Smooth muscle cell (in vitro differentiated cells): Measurements from ENCODE around the gene MRPS2. TPM values are rescaled to one million over a fixed set of nuclear protein-coding genes. Genes with fewer than 3 reads are reported as not detected.

Experiments
- DNase-seq: peaks from one replicate; lab custom pipeline; 2025; ENCODE audit not compliant: unreplicated experiment; lab: John Stamatoyannopoulos, UW
- H2AFZ ChIP-seq: fragments of 200-600 bp; sonication (generic); 2 replicates; pipeline ENCODE4 v1.6.0; 2016; ENCODE audit warnings: antibody characterized with exemption, low read depth, mild to moderate bottlenecking
- H3F3A ChIP-seq: fragments of 200-600 bp; sonication (generic); 2 replicates; pipeline ENCODE4 v1.6.0; 2017; ENCODE audit warnings: antibody characterized with exemption, low read depth
- H3K27ac ChIP-seq: fragments of 200-600 bp; sonication (generic); 2 replicates; pipeline ENCODE4 v1.5.1; 2016; ENCODE audit warnings: low read depth, mild to moderate bottlenecking
- H3K27me3 ChIP-seq: fragments of 200-600 bp; sonication (generic); 2 replicates; pipeline ENCODE4 v1.6.1; 2016; ENCODE audit warnings: low read depth, mild to moderate bottlenecking
- H3K36me3 ChIP-seq: fragments of 200-600 bp; sonication (generic); 2 replicates; pipeline ENCODE4 v1.5.1; 2016; ENCODE audit warnings: low read depth
- H3K4me1 ChIP-seq: fragments of 200-600 bp; sonication (generic); 2 replicates; pipeline ENCODE4 v1.5.1; 2016; ENCODE audit warnings: low read depth
- H3K4me2 ChIP-seq: fragments of 200-600 bp; sonication (generic); 2 replicates; pipeline ENCODE4 v1.6.0; 2016; ENCODE audit warnings: mild to moderate bottlenecking
- H3K4me3 ChIP-seq: fragments of 200-600 bp; sonication (generic); 2 replicates; pipeline ENCODE4 v1.5.1; 2016; ENCODE audit warnings: mild to moderate bottlenecking
- H3K79me2 ChIP-seq: fragments of 200-600 bp; sonication (generic); 2 replicates; pipeline ENCODE4 v1.6.0; 2016; ENCODE audit warnings: low read depth, mild to moderate bottlenecking
- H3K9ac ChIP-seq: fragments of 200-600 bp; sonication (generic); 2 replicates; pipeline ENCODE4 v1.6.0; 2016; ENCODE audit warnings: low read depth
- H3K9me3 ChIP-seq: fragments of 200-600 bp; sonication (generic); replicated peaks from 2 replicates; pipeline ENCODE4 v1.5.1; 2016; ENCODE audit warnings: low read depth
- H4K20me1 ChIP-seq: fragments of 200-600 bp; sonication (generic); 2 replicates; pipeline ENCODE4 v1.6.0; 2016; ENCODE audit warnings: low read depth
- WGBS: methylation state at CpG from one replicate; pipeline ENCODE4 v1.1.7; 2016; ENCODE audit warnings: low lambda C conversion rate; 5-methylcytosine and 5-hydroxymethylcytosine counted together
- polyA plus RNA-seq: library from polyadenylated mRNA; unstranded; fragments of >200 nt; fragmentation: Nextera tagmentation; extraction: Ambion mirVana; gene quantifications from 2 replicates; pipeline ENCODE4 v1.2.1, GENCODE V29; 2016
- total RNA-seq: library from RNA; depleted of rRNA; stranded (reverse); fragments of >200 nt; gene quantifications from 2 replicates; pipeline ENCODE4 v1.2.3, GENCODE V29; 2014
- TF ChIP-seq, protein P1 (sequence below): fragments of 200-600 bp; sonication (generic); IDR thresholded peaks from 2 replicates; pipeline ENCODE4 v1.5.1; 2017; ENCODE audit warnings: borderline replicate concordance, mild to moderate bottlenecking, antibody characterized with exemption; ENCODE audit not compliant: insufficient read depth, poor library complexity, severe bottlenecking

The MRPS2 gene
- total and polyA plus RNA-seq, 2 experiments from 2014 or later: 30.7 to 49.0 TPM

- H3K4me3 ChIP-seq: no peak overlapping the region
- DNase-seq: no peak
- H3K27ac ChIP-seq: peak overlapping the region; percentile 23
- 37% methylated on average over 3 of the region's 3 CpGs for WGBS
- no peak overlapping the region for H3K9ac ChIP-seq
- H4K20me1 ChIP-seq: no peaks in the 10 kb centered on the region
- H3K4me1 ChIP-seq: no peaks in the 10 kb centered on the region
- no peaks in the 10 kb centered on the region for H3K36me3 ChIP-seq
- peak overlapping the region; percentile 58 for H3K4me2 ChIP-seq
- H3K79me2 ChIP-seq: no peaks in the 10 kb centered on the region
- no peaks in the 10 kb centered on the region for H3F3A ChIP-seq
- H3K27me3 ChIP-seq: no peaks in the 10 kb centered on the region
- TF ChIP-seq, protein P1, sequence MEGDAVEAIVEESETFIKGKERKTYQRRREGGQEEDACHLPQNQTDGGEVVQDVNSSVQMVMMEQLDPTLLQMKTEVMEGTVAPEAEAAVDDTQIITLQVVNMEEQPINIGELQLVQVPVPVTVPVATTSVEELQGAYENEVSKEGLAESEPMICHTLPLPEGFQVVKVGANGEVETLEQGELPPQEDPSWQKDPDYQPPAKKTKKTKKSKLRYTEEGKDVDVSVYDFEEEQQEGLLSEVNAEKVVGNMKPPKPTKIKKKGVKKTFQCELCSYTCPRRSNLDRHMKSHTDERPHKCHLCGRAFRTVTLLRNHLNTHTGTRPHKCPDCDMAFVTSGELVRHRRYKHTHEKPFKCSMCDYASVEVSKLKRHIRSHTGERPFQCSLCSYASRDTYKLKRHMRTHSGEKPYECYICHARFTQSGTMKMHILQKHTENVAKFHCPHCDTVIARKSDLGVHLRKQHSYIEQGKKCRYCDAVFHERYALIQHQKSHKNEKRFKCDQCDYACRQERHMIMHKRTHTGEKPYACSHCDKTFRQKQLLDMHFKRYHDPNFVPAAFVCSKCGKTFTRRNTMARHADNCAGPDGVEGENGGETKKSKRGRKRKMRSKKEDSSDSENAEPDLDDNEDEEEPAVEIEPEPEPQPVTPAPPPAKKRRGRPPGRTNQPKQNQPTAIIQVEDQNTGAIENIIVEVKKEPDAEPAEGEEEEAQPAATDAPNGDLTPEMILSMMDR: no peak
- no peaks in the 10 kb centered on the region for H3K9me3 ChIP-seq
- H2AFZ ChIP-seq: no peak overlapping the region
Measured at GRCh38 chr9:135463140-135463539, 37.3 kb upstream of the MRPS2 start.

- no peaks in the 10 kb centered on the region for H4K20me1 ChIP-seq
- H3K27me3 ChIP-seq: no peaks in the 10 kb centered on the region
- no peak overlapping the region for H3K9ac ChIP-seq
- H2AFZ ChIP-seq: no peak overlapping the region
- TF ChIP-seq, protein P1: no peak
- H3K4me3 ChIP-seq: no peak overlapping the region
- no peaks in the 10 kb centered on the region for H3K79me2 ChIP-seq
- WGBS: 94% methylated on average over 7 of the region's 7 CpGs
- H3K4me1 ChIP-seq: peaks cover 8% of the 10 kb centered on the region
- no peaks in the 10 kb centered on the region for H3K36me3 ChIP-seq
- H3F3A ChIP-seq: no peaks in the 10 kb centered on the region
- DNase-seq: no peak
- H3K27ac ChIP-seq: no peak overlapping the region
- no peak overlapping the region for H3K4me2 ChIP-seq
- H3K9me3 ChIP-seq: no peaks in the 10 kb centered on the region
Measured at GRCh38 chr9:135464181-135464580, 36.3 kb upstream of the MRPS2 start.

GRCh38 chr9:135468854-135469521 is 31.5 kb upstream of the MRPS2 start:
- Histone ChIP-seq H4K20me1 (no peaks in the 10 kb centered on the region), H3K9me3 (no peaks in the 10 kb centered on the region), H3K27ac (no peak overlapping the region), H3F3A (no peaks in the 10 kb centered on the region), H3K27me3 (no peaks in the 10 kb centered on the region), H3K9ac (no peak overlapping the region), H3K4me1 (peaks cover 18% of the 10 kb centered on the region), H2AFZ (peak overlapping the region; percentile 57), H3K4me2 (peak overlapping the region; percentile 80), H3K36me3 (no peaks in the 10 kb centered on the region), H3K4me3 (peak overlapping the region; percentile 34), H3K79me2 (no peaks in the 10 kb centered on the region)
- WGBS: 22% methylated on average over 16 of the region's 16 CpGs
- DNase-seq: no peak
- TF ChIP-seq, protein P1: no peak
